HG02840 (cell line): Measurements from ENCODE around the gene LRMDA.
"Not testable (repeated sequence)": the region's sequence is repeated elsewhere in the genome, so short reads cannot be mapped to it uniquely, and the experiment has no call there.

Experiments used
- ATAC-seq: cut with Tn5 transposase; IDR thresholded peaks from one replicate; pipeline ENCODE4 v1.9.1; 2021; ENCODE audit warnings: mild to moderate bottlenecking, moderate library complexity, moderate number of reproducible peaks; ENCODE audit not compliant: unreplicated experiment, low FRiP score

LRMDA gene

GRCh38 chr10:76514321-76514720 lies 1082.9 kb downstream of the LRMDA start:
- no peak for ATAC-seq

- ATAC-seq, result no peak
These were observed 1083.4 kb downstream of the LRMDA start for GRCh38 chr10:76514869-76515268.

GRCh38 chr10:76522547-76522946 lies 1091.1 kb downstream of the LRMDA start:
- no peak for ATAC-seq

DNA sequence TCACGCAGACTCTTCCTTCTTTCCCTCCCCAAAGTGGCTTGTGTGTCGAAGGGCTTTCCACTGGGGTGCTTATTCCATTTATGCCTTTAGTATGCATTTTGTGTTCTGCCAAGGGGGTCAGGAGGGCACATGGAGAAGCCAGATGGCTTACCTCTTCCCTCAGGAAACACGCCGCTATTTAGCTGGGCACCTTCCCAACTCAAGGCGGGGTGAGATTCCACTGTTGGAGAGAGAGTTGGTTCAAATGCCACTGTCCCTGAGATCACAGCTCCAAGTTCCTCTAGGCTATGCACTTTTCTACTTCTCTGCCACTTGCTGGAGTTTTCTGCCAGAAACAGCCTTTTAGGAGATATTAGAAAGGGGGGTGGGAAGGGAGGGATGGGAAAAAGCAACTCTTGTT lies 1091.8 kb downstream of the LRMDA start:
- no peak for ATAC-seq

- no peak for ATAC-seq
These were observed 1092.4 kb downstream of the LRMDA start for GRCh38 chr10:76523791-76524351.

GRCh38 chr10:76526833-76527232 lies 1095.4 kb downstream of the LRMDA start:
- not testable (repeated sequence) for ATAC-seq

DNA sequence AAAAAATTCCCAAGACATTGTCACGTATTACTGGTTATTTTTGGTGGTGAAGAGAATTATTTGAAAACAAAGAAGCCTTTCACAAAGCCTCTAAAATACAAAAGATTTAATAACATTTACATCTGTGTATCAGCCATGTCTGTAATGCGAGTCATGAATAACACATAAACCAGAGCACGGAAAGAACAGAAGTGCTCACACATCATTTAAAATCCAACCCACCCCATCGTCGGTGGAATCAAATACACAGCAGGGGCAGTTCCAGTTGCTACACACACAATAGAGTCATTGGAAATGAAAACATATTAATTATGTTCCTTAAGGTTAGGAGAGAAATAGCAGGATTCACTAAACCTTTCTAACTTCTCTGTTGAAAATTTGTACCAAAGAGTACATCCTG lies 1108.9 kb downstream of the LRMDA start:
- ATAC-seq, result no peak

DNA sequence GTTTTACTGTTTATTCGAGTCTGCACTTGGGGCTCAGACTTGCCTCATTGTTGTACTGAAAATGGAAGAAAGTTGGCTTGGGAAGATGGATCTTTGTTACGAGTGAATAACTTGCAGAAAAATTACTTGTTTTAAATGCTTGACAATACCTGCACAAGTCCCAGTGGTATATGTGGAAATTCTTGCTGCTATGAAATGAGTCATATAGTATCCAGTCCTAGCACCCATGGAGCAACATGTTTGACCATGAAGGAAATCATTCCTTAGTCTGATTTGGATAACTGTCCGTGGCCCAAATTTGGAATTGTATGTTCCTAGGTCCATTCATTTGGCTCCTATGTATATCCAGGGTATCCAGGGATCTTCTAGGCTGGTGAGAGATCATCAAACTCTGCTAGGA lies 1109.4 kb downstream of the LRMDA start:
- ATAC-seq, result no peak

- no peak for ATAC-seq
These were observed 1110.4 kb downstream of the LRMDA start for GRCh38 chr10:76541852-76542251.

- no peak for ATAC-seq
These were observed 1111.0 kb downstream of the LRMDA start for GRCh38 chr10:76542307-76542930.

DNA sequence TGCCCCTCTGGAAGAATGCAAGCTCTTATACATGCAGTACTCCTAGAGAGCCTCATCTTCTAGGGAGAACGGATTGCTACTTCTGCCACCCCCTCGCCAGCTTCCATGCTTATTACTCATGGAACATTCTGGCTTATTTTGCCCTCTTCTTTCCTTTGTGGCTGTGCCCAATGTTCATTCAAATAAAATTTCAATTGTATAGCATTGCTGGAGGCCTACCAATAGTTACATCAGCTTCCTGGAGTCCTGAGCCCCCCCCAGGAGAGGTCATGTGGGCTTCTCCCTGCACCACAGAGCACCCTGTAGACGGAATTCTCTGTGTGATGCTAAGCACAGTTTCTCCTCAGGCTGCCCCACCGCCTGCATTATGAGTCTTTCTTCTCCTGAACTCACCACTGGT lies 1112.2 kb downstream of the LRMDA start:
- no peak for ATAC-seq

GRCh38 chr10:76544789-76545188 lies 1113.4 kb downstream of the LRMDA start:
- no peak for ATAC-seq

DNA sequence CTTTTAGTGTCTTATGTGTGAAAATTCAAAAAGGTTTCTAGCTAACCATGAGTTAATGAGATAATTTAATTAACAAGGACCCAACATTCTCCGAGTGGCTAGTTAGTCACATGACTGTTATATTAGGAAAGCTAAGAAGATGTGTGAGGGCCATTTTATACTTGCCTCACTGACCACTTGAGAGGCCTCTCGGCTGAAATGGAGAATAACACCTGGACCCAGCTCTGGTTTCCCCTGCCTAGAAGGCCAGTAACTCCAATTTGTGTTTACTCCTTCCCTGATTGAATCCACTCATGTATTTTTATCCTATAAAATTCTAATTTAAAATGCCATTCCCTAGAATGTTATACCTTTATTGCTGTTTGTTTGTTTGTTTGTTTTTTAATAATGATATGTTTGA lies 1115.0 kb downstream of the LRMDA start:
- ATAC-seq, result no peak

- no peak for ATAC-seq
These were observed 1116.0 kb downstream of the LRMDA start for GRCh38 chr10:76547352-76547972.

DNA sequence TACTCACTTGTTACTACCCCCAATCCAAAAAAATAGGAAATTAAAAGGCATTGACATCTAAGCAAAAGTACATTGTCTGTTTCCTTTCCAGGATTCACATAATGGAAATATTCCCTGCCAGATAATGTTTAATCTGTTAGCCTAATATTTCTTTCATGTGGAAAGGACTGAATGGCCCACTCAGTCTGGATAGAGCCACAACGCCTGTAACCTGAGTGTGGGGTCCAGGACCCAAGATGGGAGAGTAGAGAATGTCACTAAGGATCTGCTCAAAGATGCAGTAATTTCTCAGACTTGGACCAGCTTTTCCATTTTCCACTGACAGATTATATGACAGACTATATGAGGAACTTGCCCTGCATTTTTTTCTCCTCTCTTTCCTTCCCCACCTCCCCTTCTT lies 1117.3 kb downstream of the LRMDA start:
- ATAC-seq, result no peak

GRCh38 chr10:76549171-76549570 lies 1117.7 kb downstream of the LRMDA start:
- no peak for ATAC-seq

- no peak for ATAC-seq
These were observed 1119.4 kb downstream of the LRMDA start for GRCh38 chr10:76550806-76551205.

- no peak for ATAC-seq
These were observed 1120.9 kb downstream of the LRMDA start for GRCh38 chr10:76552091-76552873.

- ATAC-seq, result no peak
These were observed 1122.0 kb downstream of the LRMDA start for GRCh38 chr10:76553263-76554032.

- no peak for ATAC-seq
These were observed 1122.6 kb downstream of the LRMDA start for GRCh38 chr10:76554033-76554408.

- ATAC-seq, result no peak
These were observed 1123.1 kb downstream of the LRMDA start for GRCh38 chr10:76554478-76554877.
